ENCODE results near the gene DMD.

Gene DMD

DNA sequence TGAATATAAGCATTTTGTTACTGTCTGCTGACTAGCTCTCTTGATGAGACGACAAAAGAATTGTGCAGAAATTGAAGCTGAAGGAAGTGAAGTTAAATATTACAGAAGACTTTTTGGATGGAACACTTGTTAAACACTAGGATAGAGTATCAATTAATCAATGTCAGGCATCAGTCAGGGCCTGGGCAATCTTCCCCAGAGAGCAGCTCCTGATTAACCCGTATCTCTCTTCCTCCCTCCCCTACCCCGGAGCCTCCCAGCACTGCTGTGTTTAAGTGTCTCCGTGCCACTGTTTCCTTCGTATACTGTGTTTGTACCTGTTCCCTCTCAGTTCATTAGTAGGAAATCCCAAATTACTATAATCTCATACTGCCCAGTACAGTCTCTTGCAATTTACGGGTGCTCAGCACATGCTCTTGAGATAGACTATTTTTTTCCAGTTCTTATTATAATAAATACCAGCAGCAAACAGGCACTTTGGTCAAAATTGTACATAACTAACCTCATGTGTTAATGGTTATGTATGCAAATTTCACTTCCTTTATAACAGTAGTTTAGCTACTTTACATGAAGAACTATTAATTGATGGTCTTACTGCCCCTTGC is 1373.8 kb downstream of the DMD start:
- no peak for DNase-seq

GRCh38 chrX:31836479-31836878 is 1374.9 kb downstream of the DMD start:
- DNase-seq = no peak

GRCh38 chrX:31832263-31832662 is 1379.1 kb downstream of the DMD start:
- no peak for DNase-seq

DNA sequence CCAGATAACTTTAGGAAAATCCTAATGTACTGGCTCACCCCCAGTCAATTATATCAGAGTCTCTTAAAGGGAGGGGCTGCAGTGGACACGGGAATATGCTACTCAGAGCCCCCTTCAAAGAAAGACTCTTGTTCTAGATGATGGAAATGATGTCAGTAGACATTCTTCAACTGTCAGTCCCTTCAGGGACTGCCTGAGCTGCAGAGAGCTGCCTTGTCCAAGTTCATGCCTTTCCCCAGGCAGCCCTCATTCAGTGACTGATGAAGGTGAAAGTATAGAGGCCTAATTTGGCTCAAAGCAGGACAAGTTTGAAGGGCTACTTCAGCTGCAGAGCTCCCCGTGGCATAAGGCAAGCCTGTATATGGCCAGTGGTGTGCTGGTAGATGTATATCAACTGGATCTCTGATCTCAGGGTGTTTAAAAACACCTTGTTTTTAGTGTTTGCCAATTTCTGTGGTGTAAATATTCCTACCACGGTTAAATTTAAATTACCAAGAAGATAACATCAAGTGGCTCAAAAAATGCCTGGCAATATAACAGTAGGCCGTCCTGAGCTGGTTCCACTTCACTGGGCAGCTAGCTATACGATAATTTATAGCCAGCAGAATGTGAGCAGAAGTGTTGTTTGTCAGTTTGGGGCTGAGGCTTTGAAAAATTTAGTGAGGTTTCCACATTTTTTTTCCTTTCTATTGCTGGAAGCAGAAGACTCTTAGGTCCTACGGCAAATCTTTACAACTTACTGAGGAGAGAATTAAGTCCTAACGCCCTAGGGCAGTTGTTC is 1390.7 kb downstream of the DMD start:
- DNase-seq = no peak

- no peak for DNase-seq
Observed at GRCh38 chrX:31819455-31819854, 1391.9 kb downstream of the DMD start.

- no peak for DNase-seq
Observed at GRCh38 chrX:31811106-31811505, 1400.2 kb downstream of the DMD start.

DNA sequence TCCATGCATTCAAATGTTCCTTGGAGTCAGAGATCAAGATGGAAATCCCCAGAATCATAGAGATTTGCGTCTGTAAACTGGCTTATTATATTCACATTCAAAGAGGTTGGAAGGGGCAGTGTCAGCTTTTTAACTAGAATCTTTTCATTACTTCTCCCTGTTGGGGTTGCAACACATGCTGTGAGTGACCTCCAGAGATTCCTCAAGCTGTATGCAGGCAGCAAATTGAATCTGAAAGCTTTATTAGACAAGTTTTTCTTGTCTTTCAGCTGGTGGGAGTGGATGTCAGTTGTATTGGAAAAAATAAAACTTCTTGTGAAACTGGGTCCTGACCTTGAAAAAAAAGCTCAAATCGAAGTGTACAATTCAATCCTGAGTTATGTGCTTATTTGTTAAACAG is 1403.0 kb downstream of the DMD start:
- no peak for DNase-seq

DNA sequence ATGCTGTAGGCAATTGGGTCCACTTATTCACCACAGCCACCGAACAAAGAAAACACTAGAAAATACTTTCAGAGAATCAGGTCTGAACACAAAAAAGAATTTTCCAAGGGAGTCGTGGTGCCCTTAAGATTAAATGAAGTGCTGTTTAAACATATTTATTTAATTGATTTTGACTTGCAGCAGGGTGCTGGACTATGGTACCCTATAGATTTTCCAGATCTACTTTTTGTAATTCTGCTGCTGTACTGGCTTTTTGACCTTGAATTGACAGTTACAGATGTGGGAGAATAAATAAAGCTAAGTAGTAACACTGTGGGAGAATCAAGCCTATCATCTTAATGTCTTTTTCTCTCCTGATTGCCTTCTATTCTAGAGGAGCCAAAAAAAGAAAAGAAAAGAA is 1404.2 kb downstream of the DMD start:
- no peak for DNase-seq

- no peak for DNase-seq
Observed at GRCh38 chrX:31805781-31806180, 1405.6 kb downstream of the DMD start.

DNA sequence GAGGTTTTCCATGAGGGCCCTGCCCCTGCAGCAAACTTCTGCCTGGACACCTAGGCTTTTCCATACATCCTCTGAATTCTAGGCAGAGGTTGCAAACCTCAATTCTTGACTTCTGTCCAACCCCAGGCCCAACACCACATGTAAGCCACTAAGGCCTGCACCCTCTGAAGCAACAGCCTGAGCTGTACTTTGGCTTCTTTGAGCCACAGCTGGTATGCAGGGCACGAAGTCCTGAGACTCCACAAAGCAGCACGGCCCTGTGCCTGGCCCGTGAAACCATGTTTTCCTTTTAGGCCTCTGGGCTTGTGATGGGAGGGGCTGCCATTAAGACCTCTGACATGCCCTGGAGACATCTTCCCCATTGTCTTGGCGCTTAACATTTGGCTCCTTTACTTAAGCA is 1411.1 kb downstream of the DMD start:
- DNase-seq = no peak

- no peak for DNase-seq
Observed at GRCh38 chrX:31796624-31797023, 1414.7 kb downstream of the DMD start.

- DNase-seq = no peak
Observed at GRCh38 chrX:31747411-31747810, 1463.9 kb downstream of the DMD start.

- DNase-seq = no peak
Observed at GRCh38 chrX:31743004-31743403, 1468.3 kb downstream of the DMD start.

- DNase-seq = no peak
Observed at GRCh38 chrX:31717474-31717873, 1493.9 kb downstream of the DMD start.

DNA sequence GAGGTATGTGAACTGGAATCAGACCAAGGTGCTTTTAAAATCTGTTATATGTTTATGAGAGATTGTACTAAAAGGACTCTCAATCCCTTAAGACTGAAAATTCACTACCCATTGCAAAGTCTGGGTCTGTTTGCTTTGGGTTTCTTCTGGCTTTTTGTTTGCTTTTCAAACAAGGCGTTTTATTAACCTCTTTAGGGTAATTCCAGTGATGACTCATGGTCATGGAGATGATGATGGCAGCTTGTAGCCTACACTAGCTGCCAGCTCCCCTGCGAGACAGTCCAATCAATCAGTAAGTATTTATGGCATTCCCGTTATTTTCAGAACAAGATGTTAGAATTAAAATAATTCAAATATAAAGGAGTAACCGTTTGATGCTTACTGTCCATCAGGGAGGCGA is 1495.7 kb downstream of the DMD start:
- DNase-seq = no peak

DNA sequence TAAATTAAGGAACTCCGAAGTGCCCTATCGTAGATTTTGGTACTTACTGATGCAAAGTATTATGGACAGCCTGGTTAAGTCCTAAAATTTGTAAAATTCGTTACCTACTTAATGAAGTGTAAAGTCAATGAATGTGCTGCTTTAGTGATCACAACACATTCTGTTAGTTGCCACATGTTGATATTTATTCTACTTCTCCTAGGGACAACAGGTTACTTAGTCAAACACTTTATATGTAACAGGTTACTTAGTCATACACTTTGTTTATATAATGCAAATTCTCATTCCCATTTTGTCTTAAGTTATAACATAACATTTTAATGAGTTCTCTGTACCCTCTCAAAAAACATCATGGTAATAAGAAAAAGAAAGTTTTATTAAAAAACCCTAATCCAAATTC is 1496.6 kb downstream of the DMD start:
- no peak for DNase-seq

DNA sequence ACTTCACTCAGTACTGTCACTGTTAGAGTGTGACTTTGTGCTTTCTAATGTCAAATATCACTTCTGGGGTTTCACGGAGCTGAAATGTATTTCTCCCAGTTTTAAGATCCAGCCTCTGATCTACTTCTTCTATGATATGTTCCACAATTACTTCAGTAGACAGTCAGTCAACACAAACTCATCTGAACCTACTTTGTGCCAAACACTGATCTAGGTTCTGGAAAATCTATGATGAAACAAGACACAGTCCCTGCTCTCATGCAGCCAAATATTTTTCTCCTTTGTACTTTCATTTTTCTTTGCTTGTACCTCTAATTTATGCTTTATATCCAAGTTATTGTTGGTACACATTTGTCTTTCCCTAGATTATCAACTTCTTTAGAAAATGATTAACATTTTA is 1498.2 kb downstream of the DMD start:
- no peak for DNase-seq

DNA sequence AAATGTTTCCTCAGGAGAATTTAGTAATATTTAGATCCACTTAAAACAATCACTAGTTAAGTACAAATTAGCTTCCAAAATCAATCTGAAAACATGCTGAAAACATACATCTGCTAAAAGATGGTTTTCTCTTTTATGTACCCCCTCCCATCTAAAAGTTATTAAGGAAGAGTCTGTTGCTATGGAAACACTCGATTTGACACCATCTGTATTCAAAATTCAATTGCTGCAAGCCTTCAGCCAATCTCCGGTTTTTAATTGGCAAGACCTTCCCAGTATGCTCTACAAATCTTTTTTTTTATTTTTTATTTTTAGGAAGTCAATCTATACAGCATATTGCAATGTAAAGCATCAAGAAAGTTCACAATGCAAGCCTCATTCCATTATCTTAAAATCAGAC is 1500.2 kb downstream of the DMD start:
- no peak for DNase-seq

- no peak for DNase-seq
Observed at GRCh38 chrX:31708116-31708515, 1503.2 kb downstream of the DMD start.

- DNase-seq = no peak
Observed at GRCh38 chrX:31706466-31706865, 1504.9 kb downstream of the DMD start.

DNA sequence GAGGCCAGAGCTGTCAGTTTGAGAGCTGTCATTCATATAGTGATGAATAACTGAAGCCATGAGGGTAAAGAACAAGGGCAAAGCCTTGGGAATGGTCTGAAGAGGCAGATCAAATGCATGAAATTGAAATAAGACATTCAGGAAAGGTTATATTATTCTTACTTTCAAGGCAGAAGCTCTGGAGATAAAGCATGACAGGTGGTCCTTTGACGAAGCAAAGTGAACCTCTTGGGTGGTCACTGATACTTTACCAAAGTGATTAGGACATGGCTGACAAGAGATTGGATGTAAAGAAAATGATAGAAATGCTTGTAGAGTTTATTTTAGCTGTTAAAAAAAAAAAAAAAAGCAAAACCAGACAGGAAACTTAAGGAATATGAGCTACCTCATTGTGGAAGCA is 1505.5 kb downstream of the DMD start:
- DNase-seq = no peak

GRCh38 chrX:31704938-31705337 is 1506.4 kb downstream of the DMD start:
- DNase-seq = no peak

GRCh38 chrX:31702222-31702621 is 1509.1 kb downstream of the DMD start:
- DNase-seq = no peak

- DNase-seq = no peak
Observed at GRCh38 chrX:31697294-31697916, 1513.9 kb downstream of the DMD start.

All from inflammatory macrophage (primary cell).